DND-41 (cell line): ENCODE measurements around the gene PRF1.
A peak's percentile ranks its signal among the peaks of the same experiment; 100 is the strongest.

ENCODE experiments used
- ATAC-seq: fragments of 200-7000 bp; cut with Tn5 transposase; 3 replicates; pipeline ENCODE4 v1.9.1; 2021; ENCODE audit warnings: low read depth; ENCODE audit not compliant: insufficient read depth
- DNase-seq: peaks from one replicate; pipeline ENCODE4 v3.0.0-alpha.2; 2020
- H2AFZ ChIP-seq: 2 replicates; pipeline ENCODE4 v1.6.0; 2012; ENCODE audit warnings: low read depth, low read length
- H3K27ac ChIP-seq: 2 replicates; pipeline ENCODE4 v1.5.1; 2012; ENCODE audit warnings: low read length, inconsistent platforms
- H3K27me3 ChIP-seq: fragments of 200-600 bp; sonication (generic); 2 replicates; pipeline ENCODE4 v1.6.0; 2012; ENCODE audit warnings: low read length, mild to moderate bottlenecking, inconsistent platforms; ENCODE audit not compliant: insufficient read depth, poor library complexity
- H3K36me3 ChIP-seq: 2 replicates; pipeline ENCODE4 v1.5.1; 2012; ENCODE audit warnings: low read length, inconsistent platforms; ENCODE audit not compliant: insufficient read depth
- H3K4me1 ChIP-seq: 2 replicates; pipeline ENCODE4 v1.5.1; 2012; ENCODE audit warnings: mild to moderate bottlenecking, low read length; ENCODE audit not compliant: insufficient read depth
- H3K4me2 ChIP-seq: 2 replicates; pipeline ENCODE4 v1.6.0; 2012; ENCODE audit warnings: mild to moderate bottlenecking, moderate library complexity, low read length, inconsistent platforms; ENCODE audit not compliant: insufficient read depth
- H3K4me3 ChIP-seq, 2 experiments: fragments of 200-600 bp in 1 of 2; shearing (Covaris generic) in 1 of 2; 2 replicates each; pipeline ENCODE4 v1.5.1; 2012 to 2016; ENCODE audit warnings: inconsistent platforms in 2 of 2, low read length in 2 of 2, mild to moderate bottlenecking in 2 of 2, low read depth in 1 of 2, moderate library complexity in 1 of 2
- H3K79me2 ChIP-seq: 2 replicates; pipeline ENCODE4 v1.6.0; 2012; ENCODE audit warnings: low read length, inconsistent platforms; ENCODE audit not compliant: insufficient read depth
- H3K9ac ChIP-seq: 2 replicates; pipeline ENCODE4 v1.6.0; 2012; ENCODE audit warnings: low read depth, mild to moderate bottlenecking, inconsistent platforms, low read length, moderate library complexity
- H3K9me3 ChIP-seq: 2 replicates; pipeline ENCODE4 v1.5.1; 2012; ENCODE audit warnings: low read length, moderate library complexity, mild to moderate bottlenecking, inconsistent platforms; ENCODE audit not compliant: insufficient read depth, severe bottlenecking
- H4K20me1 ChIP-seq: 2 replicates; pipeline ENCODE4 v1.6.0; 2012; ENCODE audit warnings: low read length; ENCODE audit not compliant: insufficient read depth
- CTCF ChIP-seq: IDR thresholded peaks from 2 replicates; pipeline ENCODE4 v1.5.1; 2012; ENCODE audit warnings: borderline replicate concordance, low read length, moderate library complexity, mild to moderate bottlenecking; ENCODE audit not compliant: poor library complexity, severe bottlenecking; ENCODE audit errors: extremely low read depth
- EZH2 ChIP-seq: IDR thresholded peaks from 3 replicates; pipeline ENCODE4 v1.6.1; 2012; ENCODE audit warnings: borderline replicate concordance, low read depth, mild to moderate bottlenecking, moderate library complexity, low read length, inconsistent platforms; ENCODE audit not compliant: severe bottlenecking

Gene PRF1

GRCh38 chr10:70584909-70585544 lies 17.5 kb downstream of the PRF1 start:
- peaks cover 5% of the 10 kb centered on the region for H3K4me1 ChIP-seq
- DNase-seq, result no peak
- no peak overlapping the region for H3K9ac ChIP-seq

GRCh38 chr10:70584366-70584765 lies 18.2 kb downstream of the PRF1 start:
- Histone ChIP-seq H3K79me2 (no peaks in the 10 kb centered on the region), H2AFZ (no peak overlapping the region), H3K4me2 (no peak overlapping the region), H3K27me3 (no peaks in the 10 kb centered on the region), H3K4me3 (no peak overlapping the region), H3K27ac (no peak overlapping the region), H3K4me1 (peaks cover 12% of the 10 kb centered on the region), H4K20me1 (no peaks in the 10 kb centered on the region), H3K9ac (no peak overlapping the region), H3K9me3 (no peaks in the 10 kb centered on the region), H3K36me3 (no peaks in the 10 kb centered on the region)
- no peak for DNase-seq
- ATAC-seq, result no peak
- TF ChIP-seq CTCF, result no peak
- no peak for TF ChIP-seq EZH2

More at GRCh38 chr10:70584909-70585544, 17.5 kb downstream of the PRF1 start:
- no peaks in the 10 kb centered on the region for H3K27me3 ChIP-seq
- H2AFZ ChIP-seq, result no peak overlapping the region
- no peaks in the 10 kb centered on the region for H3K36me3 ChIP-seq
- H3K79me2 ChIP-seq, result no peaks in the 10 kb centered on the region
- no peaks in the 10 kb centered on the region for H3K9me3 ChIP-seq
- TF ChIP-seq CTCF (no peak), EZH2 (no peak)
- H3K4me3 ChIP-seq, result no peak overlapping the region
- H3K27ac ChIP-seq, result no peak overlapping the region
- no peaks in the 10 kb centered on the region for H4K20me1 ChIP-seq
- peak; percentile 47; the same call in 2 of the 3 replicates for ATAC-seq
- H3K4me2 ChIP-seq, result no peak overlapping the region

GRCh38 chr10:70583669-70584037 lies 18.9 kb downstream of the PRF1 start:
- Histone ChIP-seq H3K27me3 (no peaks in the 10 kb centered on the region), H3K4me2 (no peak overlapping the region), H3K79me2 (no peaks in the 10 kb centered on the region), H3K4me3 (no peak overlapping the region), H4K20me1 (no peaks in the 10 kb centered on the region), H3K9ac (no peak overlapping the region), H3K36me3 (no peaks in the 10 kb centered on the region), H3K4me1 (peaks cover 19% of the 10 kb centered on the region), H3K9me3 (no peaks in the 10 kb centered on the region), H3K27ac (no peak overlapping the region), H2AFZ (no peak overlapping the region)
- TF ChIP-seq EZH2 (no peak), CTCF (no peak)
- no peak for DNase-seq
- ATAC-seq, result no peak
